ENCODE results near the gene RASGRF1.

RASGRF1 gene

DNA sequence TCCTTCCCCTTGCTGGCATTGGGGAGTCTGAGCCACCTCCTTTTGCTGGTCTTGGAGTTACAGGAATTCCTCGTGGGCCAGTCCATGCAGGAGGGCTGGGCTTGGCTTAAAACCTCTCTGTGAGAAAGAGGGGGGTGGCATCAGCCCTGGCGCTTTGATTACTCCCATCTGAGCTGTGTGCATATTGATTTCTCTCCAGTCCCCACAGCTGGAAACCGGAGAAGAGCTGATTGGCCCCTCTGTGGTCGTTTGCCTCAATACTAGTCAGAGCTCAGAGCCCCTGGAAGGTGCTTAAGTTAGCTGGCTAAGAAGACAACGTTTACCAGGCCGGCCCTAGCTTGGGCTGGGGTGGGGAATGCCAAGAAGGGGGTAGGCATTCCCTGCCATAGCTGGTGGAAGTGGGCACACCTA is 4.0 kb upstream of the RASGRF1 start:
- H3K27ac ChIP-seq (replicated peaks), result no peak overlapping the region
- no peak for DNase-seq (ENCODE audit: low read depth in 1 of 2, low spot score in 1 of 2)
- no peak overlapping the region for H3K4me3 ChIP-seq (replicated peaks; ENCODE audit: insufficient read depth, low read length)
- TF ChIP-seq, protein P1, sequence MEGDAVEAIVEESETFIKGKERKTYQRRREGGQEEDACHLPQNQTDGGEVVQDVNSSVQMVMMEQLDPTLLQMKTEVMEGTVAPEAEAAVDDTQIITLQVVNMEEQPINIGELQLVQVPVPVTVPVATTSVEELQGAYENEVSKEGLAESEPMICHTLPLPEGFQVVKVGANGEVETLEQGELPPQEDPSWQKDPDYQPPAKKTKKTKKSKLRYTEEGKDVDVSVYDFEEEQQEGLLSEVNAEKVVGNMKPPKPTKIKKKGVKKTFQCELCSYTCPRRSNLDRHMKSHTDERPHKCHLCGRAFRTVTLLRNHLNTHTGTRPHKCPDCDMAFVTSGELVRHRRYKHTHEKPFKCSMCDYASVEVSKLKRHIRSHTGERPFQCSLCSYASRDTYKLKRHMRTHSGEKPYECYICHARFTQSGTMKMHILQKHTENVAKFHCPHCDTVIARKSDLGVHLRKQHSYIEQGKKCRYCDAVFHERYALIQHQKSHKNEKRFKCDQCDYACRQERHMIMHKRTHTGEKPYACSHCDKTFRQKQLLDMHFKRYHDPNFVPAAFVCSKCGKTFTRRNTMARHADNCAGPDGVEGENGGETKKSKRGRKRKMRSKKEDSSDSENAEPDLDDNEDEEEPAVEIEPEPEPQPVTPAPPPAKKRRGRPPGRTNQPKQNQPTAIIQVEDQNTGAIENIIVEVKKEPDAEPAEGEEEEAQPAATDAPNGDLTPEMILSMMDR (IDR thresholded peaks at IDR 0.05; ENCODE audit: insufficient read depth, low read length), result no peak
- TF ChIP-seq, protein P2, sequence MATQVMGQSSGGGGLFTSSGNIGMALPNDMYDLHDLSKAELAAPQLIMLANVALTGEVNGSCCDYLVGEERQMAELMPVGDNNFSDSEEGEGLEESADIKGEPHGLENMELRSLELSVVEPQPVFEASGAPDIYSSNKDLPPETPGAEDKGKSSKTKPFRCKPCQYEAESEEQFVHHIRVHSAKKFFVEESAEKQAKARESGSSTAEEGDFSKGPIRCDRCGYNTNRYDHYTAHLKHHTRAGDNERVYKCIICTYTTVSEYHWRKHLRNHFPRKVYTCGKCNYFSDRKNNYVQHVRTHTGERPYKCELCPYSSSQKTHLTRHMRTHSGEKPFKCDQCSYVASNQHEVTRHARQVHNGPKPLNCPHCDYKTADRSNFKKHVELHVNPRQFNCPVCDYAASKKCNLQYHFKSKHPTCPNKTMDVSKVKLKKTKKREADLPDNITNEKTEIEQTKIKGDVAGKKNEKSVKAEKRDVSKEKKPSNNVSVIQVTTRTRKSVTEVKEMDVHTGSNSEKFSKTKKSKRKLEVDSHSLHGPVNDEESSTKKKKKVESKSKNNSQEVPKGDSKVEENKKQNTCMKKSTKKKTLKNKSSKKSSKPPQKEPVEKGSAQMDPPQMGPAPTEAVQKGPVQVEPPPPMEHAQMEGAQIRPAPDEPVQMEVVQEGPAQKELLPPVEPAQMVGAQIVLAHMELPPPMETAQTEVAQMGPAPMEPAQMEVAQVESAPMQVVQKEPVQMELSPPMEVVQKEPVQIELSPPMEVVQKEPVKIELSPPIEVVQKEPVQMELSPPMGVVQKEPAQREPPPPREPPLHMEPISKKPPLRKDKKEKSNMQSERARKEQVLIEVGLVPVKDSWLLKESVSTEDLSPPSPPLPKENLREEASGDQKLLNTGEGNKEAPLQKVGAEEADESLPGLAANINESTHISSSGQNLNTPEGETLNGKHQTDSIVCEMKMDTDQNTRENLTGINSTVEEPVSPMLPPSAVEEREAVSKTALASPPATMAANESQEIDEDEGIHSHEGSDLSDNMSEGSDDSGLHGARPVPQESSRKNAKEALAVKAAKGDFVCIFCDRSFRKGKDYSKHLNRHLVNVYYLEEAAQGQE (IDR thresholded peaks at IDR 0.05; ENCODE audit: insufficient replicate concordance, low read depth), result no peak
- TF ChIP-seq POLR2AphosphoS5 (IDR thresholded peaks at IDR 0.05; ENCODE audit: low read depth), result no peak
- no peak for TF ChIP-seq GABPA (IDR thresholded peaks at IDR 0.05; ENCODE audit: low read depth)
- no peak for TF ChIP-seq SPI1 (IDR thresholded peaks at IDR 0.05; ENCODE audit: borderline replicate concordance, low read depth)
- H3K27me3 ChIP-seq (ENCODE audit: insufficient read depth, poor library complexity, severe bottlenecking), result peaks cover 37% of the 10 kb centered on the region

DNA sequence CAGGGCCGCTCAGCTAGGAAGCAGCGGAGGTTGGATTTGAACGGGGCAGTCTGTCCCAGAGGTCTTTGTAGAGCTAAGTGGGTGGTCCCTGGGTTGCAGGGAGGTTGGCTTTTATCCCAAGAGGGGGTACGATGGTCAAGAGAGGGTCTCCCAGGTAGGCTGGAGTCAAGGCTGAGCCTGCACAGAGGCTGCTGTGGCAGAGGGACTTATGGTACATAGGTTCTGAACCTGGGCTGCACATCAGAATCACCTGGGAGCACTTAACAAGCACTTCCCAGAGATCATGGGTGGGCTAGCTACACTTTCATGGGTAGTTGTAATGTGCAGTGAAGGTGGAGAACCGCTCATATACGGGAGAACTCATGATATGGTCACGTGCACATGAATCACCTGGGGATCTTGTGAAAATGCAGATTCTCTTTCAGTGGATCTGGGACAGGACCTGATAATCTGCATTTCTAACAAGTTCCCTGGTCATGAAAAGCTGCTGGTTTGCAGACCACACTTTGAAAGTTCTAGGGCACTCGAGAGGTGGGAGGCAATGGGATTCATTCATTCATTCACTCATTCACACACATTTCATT is 2.9 kb upstream of the RASGRF1 start:
- no peak for TF ChIP-seq SPI1 (IDR thresholded peaks at IDR 0.05; ENCODE audit: borderline replicate concordance, low read depth)
- TF ChIP-seq, protein P2 (IDR thresholded peaks at IDR 0.05; ENCODE audit: insufficient replicate concordance, low read depth), result no peak
- no peak for TF ChIP-seq POLR2AphosphoS5 (IDR thresholded peaks at IDR 0.05; ENCODE audit: low read depth)
- TF ChIP-seq GABPA (IDR thresholded peaks at IDR 0.05; ENCODE audit: low read depth), result no peak
- no peak for DNase-seq (ENCODE audit: low read depth in 1 of 2, low spot score in 1 of 2)
- H3K27me3 ChIP-seq (ENCODE audit: insufficient read depth, poor library complexity, severe bottlenecking), result peaks cover 47% of the 10 kb centered on the region

DNA sequence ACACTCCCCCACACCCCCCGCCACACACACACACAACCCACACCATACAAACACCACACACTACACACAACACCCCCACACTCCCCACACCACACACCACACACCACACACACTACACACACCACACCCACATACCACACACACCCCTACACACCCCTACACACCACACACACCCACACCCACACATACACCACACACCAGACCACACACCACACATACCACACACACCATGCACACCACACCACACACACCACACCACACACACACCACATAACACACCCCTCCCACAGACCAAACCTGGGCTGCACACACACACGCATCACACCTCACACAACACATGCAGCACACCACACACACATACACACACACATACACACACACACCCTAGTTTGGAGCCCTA is 1.8 kb upstream of the RASGRF1 start:
- Histone ChIP-seq H3K27ac (replicated peaks) (no peak overlapping the region), H3K27me3 (ENCODE audit: insufficient read depth, poor library complexity, severe bottlenecking) (peaks cover 46% of the 10 kb centered on the region)

More for the DNA sequence above, 2.9 kb upstream of the RASGRF1 start:
- H3K27ac ChIP-seq (replicated peaks), result no peak overlapping the region
- no peak overlapping the region for H3K4me3 ChIP-seq (replicated peaks; ENCODE audit: insufficient read depth, low read length)

More for the DNA sequence above, 1.8 kb upstream of the RASGRF1 start:
- H3K4me3 ChIP-seq (replicated peaks; ENCODE audit: insufficient read depth, low read length), result no peak overlapping the region
- TF ChIP-seq POLR2AphosphoS5 (IDR thresholded peaks at IDR 0.05; ENCODE audit: low read depth) (no peak), SPI1 (IDR thresholded peaks at IDR 0.05; ENCODE audit: borderline replicate concordance, low read depth) (no peak), GABPA (IDR thresholded peaks at IDR 0.05; ENCODE audit: low read depth) (no peak)
- TF ChIP-seq, protein P1 (IDR thresholded peaks at IDR 0.05; ENCODE audit: insufficient read depth, low read length), result no peak
- TF ChIP-seq, protein P2 (IDR thresholded peaks at IDR 0.05; ENCODE audit: insufficient replicate concordance, low read depth), result no peak
- no peak for DNase-seq (ENCODE audit: low read depth in 1 of 2, low spot score in 1 of 2)
